Mesenchymal stem cell (in vitro differentiated cells and primary cell): Measurements from ENCODE around the gene SERINC2.

ENCODE experiments used
- DNase-seq: peaks from one replicate; pipeline ENCODE4 v3.0.0-alpha.2; 2013
- H2AFZ ChIP-seq: one replicate; pipeline ENCODE4 v1.6.1; 2013; ENCODE audit warnings: low read depth, mild to moderate bottlenecking, control low read depth, inconsistent platforms, low read length, moderate library complexity
- H2AK5ac ChIP-seq: 2 replicates; pipeline ENCODE4 v1.6.1; 2013; ENCODE audit warnings: low read length, moderate library complexity, mild to moderate bottlenecking, inconsistent platforms; ENCODE audit not compliant: severe bottlenecking
- H2BK120ac ChIP-seq: one replicate; pipeline ENCODE4 v1.6.1; 2013; ENCODE audit warnings: low read depth, mild to moderate bottlenecking, inconsistent platforms, low read length, moderate library complexity
- H2BK12ac ChIP-seq, 2 experiments: one replicate each; pipeline ENCODE4 v1.6.1; 2013; ENCODE audit warnings: inconsistent platforms in 2 of 2, low read length in 2 of 2, mild to moderate bottlenecking in 2 of 2, moderate library complexity in 2 of 2, control low read depth in 1 of 2
- H2BK15ac ChIP-seq: one replicate; pipeline ENCODE4 v1.6.1; 2013; ENCODE audit warnings: mild to moderate bottlenecking, low read depth, inconsistent platforms; ENCODE audit not compliant: poor library complexity, severe bottlenecking
- H2BK5ac ChIP-seq: 2 replicates; pipeline ENCODE4 v1.6.1; 2013; ENCODE audit warnings: low read depth, mild to moderate bottlenecking, low read length, control low read depth, inconsistent platforms; ENCODE audit not compliant: poor library complexity, severe bottlenecking
- H3K14ac ChIP-seq, 2 experiments: one replicate each; pipeline ENCODE4 v1.6.1; 2013; ENCODE audit warnings: inconsistent platforms in 2 of 2, low read length in 2 of 2, control low read depth in 1 of 2, mild to moderate bottlenecking in 1 of 2, moderate library complexity in 1 of 2
- H3K18ac ChIP-seq, 2 experiments: one replicate each; pipeline ENCODE4 v1.6.1; 2013; ENCODE audit warnings: inconsistent platforms in 2 of 2, low read length in 2 of 2, control low read depth in 1 of 2, low read depth in 1 of 2, mild to moderate bottlenecking in 1 of 2
- H3K23ac ChIP-seq, 2 experiments: one replicate each; pipeline ENCODE4 v1.6.1; 2013; ENCODE audit warnings: inconsistent platforms in 2 of 2, low read length in 2 of 2, mild to moderate bottlenecking in 2 of 2, moderate library complexity in 2 of 2, control low read depth in 1 of 2
- H3K27ac ChIP-seq: 2 replicates; pipeline ENCODE4 v1.5.1; 2013; ENCODE audit warnings: mild to moderate bottlenecking, moderate library complexity, low read length, control low read depth, inconsistent platforms; ENCODE audit not compliant: poor library complexity, severe bottlenecking
- H3K27me3 ChIP-seq, 2 experiments: 2 replicates each; pipeline versions ENCODE4 v1.6.1 to v1.7.0; 2013; ENCODE audit warnings: low read length in 2 of 2, mild to moderate bottlenecking in 2 of 2, moderate library complexity in 2 of 2, control low read depth in 1 of 2, inconsistent platforms in 1 of 2; ENCODE audit not compliant: control insufficient read depth in 1 of 2, insufficient read depth in 1 of 2
- H3K36me3 ChIP-seq, 2 experiments: 2 replicates each; pipeline versions ENCODE4 v1.6.1 to v1.7.0; 2013; ENCODE audit warnings: low read length in 2 of 2, control low read depth in 1 of 2, inconsistent platforms in 1 of 2, low read depth in 1 of 2, mild to moderate bottlenecking in 1 of 2; ENCODE audit not compliant: insufficient read depth in 2 of 2, control insufficient read depth in 1 of 2
- H3K4ac ChIP-seq, 2 experiments: one replicate each; pipeline ENCODE4 v1.6.1; 2013; ENCODE audit warnings: inconsistent platforms in 2 of 2, low read length in 2 of 2, mild to moderate bottlenecking in 2 of 2, moderate library complexity in 2 of 2, control low read depth in 1 of 2, low read depth in 1 of 2
- H3K4me1 ChIP-seq: 2 replicates; pipeline ENCODE4 v1.6.1; 2013; ENCODE audit warnings: low read depth, low read length, control low read depth; ENCODE audit not compliant: control insufficient read depth, insufficient read depth
- H3K4me2 ChIP-seq: 2 replicates; pipeline ENCODE4 v1.6.1; 2013; ENCODE audit warnings: low read length, mild to moderate bottlenecking, inconsistent platforms; ENCODE audit not compliant: poor library complexity, severe bottlenecking
- H3K4me3 ChIP-seq, 2 experiments: 2 replicates each; pipeline versions ENCODE4 v1.5.1 to v1.7.0; 2013; ENCODE audit warnings: low read length in 2 of 2, mild to moderate bottlenecking in 2 of 2, control low read depth in 1 of 2, low read depth in 1 of 2; ENCODE audit not compliant: insufficient read depth in 1 of 2
- H3K79me1 ChIP-seq: replicated peaks from 2 replicates; pipeline ENCODE4 v1.6.1; 2013; ENCODE audit warnings: mild to moderate bottlenecking, control low read depth, low read length, inconsistent platforms; ENCODE audit not compliant: poor library complexity, severe bottlenecking
- H3K9ac ChIP-seq: 2 replicates; pipeline ENCODE4 v1.7.0; 2013; ENCODE audit warnings: mild to moderate bottlenecking, low read length, moderate library complexity
- H3K9me3 ChIP-seq: 2 replicates; pipeline ENCODE4 v1.7.0; 2013; ENCODE audit warnings: mild to moderate bottlenecking, low read length; ENCODE audit not compliant: control insufficient read depth
- H4K8ac ChIP-seq: one replicate; pipeline ENCODE4 v1.6.1; 2013; ENCODE audit warnings: inconsistent platforms, mild to moderate bottlenecking, low read length, moderate library complexity
- H4K91ac ChIP-seq: one replicate; pipeline ENCODE4 v1.6.1; 2013; ENCODE audit warnings: mild to moderate bottlenecking, low read length, inconsistent platforms
- WGBS: methylation state at CpG from one replicate; pipeline ENCODE4 v1.1.7; 2013; ENCODE audit warnings: mixed read lengths; 5-methylcytosine and 5-hydroxymethylcytosine counted together

SERINC2 gene

GRCh38 chr1:31410871-31411270 lies 2.1 kb upstream of the SERINC2 start:
- 73% methylated on average over 4 of the region's 4 CpGs for WGBS
- Histone ChIP-seq H2BK12ac (no peak overlapping the region), H2BK15ac (no peak overlapping the region), H2BK120ac (no peak overlapping the region), H3K79me1 (no peaks in the 10 kb centered on the region), H2AK5ac (no peak overlapping the region), H3K14ac (no peak overlapping the region), H3K27me3 (peaks cover 11 to 26% of the 10 kb centered on the region in 2 experiments), H3K4me3 (no peak overlapping the region), H3K23ac (no peak overlapping the region), H3K4me1 (peaks cover 16% of the 10 kb centered on the region), H3K4me2 (no peak overlapping the region), H3K9me3 (no peaks in the 10 kb centered on the region), H3K9ac (no peak overlapping the region), H4K91ac (no peak overlapping the region), H3K18ac (no peak overlapping the region), H2AFZ (no peak overlapping the region), H4K8ac (no peak overlapping the region), H3K4ac (no peak overlapping the region), H3K27ac (no peak overlapping the region), H3K36me3 (no peaks in the 10 kb centered on the region), H2BK5ac (no peak overlapping the region)
- DNase-seq, result no peak

DNA sequence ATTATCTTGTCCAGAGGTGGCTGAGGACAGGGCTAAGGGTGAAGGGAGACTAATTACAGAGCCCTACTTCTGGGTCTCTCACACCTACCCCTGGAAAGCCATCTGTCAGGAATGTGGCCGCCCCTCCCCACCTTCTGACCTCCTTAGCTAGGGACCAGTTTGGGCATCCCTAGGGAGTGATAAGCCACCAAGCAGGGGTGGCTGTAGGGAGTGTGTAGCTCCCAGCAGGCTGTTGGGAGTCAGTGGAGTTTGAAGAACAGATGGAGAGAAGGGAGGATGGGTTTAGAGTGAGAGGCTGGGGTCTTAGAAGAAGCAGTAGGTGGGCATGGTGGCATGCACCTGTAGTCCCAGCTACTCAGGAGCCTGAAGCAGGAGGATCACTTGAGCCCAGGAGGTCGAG lies 808 bp upstream of the SERINC2 start:
- H3K36me3 ChIP-seq, result no peaks in the 10 kb centered on the region
- H3K4me2 ChIP-seq, result no peak overlapping the region
- H3K4me1 ChIP-seq, result peaks cover 21% of the 10 kb centered on the region
- no peak overlapping the region for H2AFZ ChIP-seq
- H4K8ac ChIP-seq, result no peak overlapping the region
- H3K18ac ChIP-seq, result no peak overlapping the region
- H3K9me3 ChIP-seq, result no peaks in the 10 kb centered on the region
- H3K4me3 ChIP-seq, result no peak overlapping the region
- H2BK120ac ChIP-seq, result no peak overlapping the region
- no peak for DNase-seq
- no peak overlapping the region for H3K4ac ChIP-seq
- WGBS, result 63% methylated on average over 1 of the region's 2 CpGs
- no peak overlapping the region for H4K91ac ChIP-seq
- H2BK12ac ChIP-seq, result no peak overlapping the region
- H3K27ac ChIP-seq, result no peak overlapping the region
- H3K23ac ChIP-seq, result no peak overlapping the region
- H2BK5ac ChIP-seq, result no peak overlapping the region
- no peaks in the 10 kb centered on the region for H3K79me1 ChIP-seq
- no peak overlapping the region for H3K9ac ChIP-seq
- H2AK5ac ChIP-seq, result no peak overlapping the region
- H3K14ac ChIP-seq, result no peak overlapping the region
- peaks cover 11 to 26% of the 10 kb centered on the region in 2 experiments for H3K27me3 ChIP-seq
- H2BK15ac ChIP-seq, result no peak overlapping the region

- no peak overlapping the region for H2BK5ac ChIP-seq
- peak overlapping the region; percentile 2 for H4K91ac ChIP-seq
- WGBS, result under 1% methylated on average over 54 of the region's 54 CpGs
- peak overlapping the region; percentile 26 for H2BK15ac ChIP-seq
- H3K36me3 ChIP-seq, result no peaks in the 10 kb centered on the region
- no peaks in the 10 kb centered on the region for H3K9me3 ChIP-seq
- H2BK12ac ChIP-seq, result peak overlapping the region in 1 of 2 experiments; percentile 60
- DNase-seq, result peak; percentile 59
- H3K4me2 ChIP-seq, result peak overlapping the region; percentile 93
- peak overlapping the region; percentile 81 for H2BK120ac ChIP-seq
- H3K23ac ChIP-seq, result no peak overlapping the region
- peak overlapping the region; percentile 8 for H4K8ac ChIP-seq
- H2AFZ ChIP-seq, result peak overlapping the region; percentile 63
- peaks cover 11 to 26% of the 10 kb centered on the region in 2 experiments for H3K27me3 ChIP-seq
- H3K4me3 ChIP-seq, result peak overlapping the region; percentile 63 to 88
- no peak overlapping the region for H3K27ac ChIP-seq
- peak overlapping the region; percentile 84 for H3K9ac ChIP-seq
- H3K79me1 ChIP-seq, result no peaks in the 10 kb centered on the region
- H3K4ac ChIP-seq, result peak overlapping the region; percentile 40 to 71
- H3K14ac ChIP-seq, result peak overlapping the region in 1 of 2 experiments; percentile 87
- H3K4me1 ChIP-seq, result peaks cover 21% of the 10 kb centered on the region
- H2AK5ac ChIP-seq, result no peak overlapping the region
- H3K18ac ChIP-seq, result peak overlapping the region; percentile 65 to 75
Measured at GRCh38 chr1:31413405-31414001, 490 bp downstream of the SERINC2 start.

- no peak overlapping the region for H3K4me2 ChIP-seq
- H3K79me1 ChIP-seq, result no peaks in the 10 kb centered on the region
- H3K18ac ChIP-seq, result no peak overlapping the region
- no peak overlapping the region for H3K14ac ChIP-seq
- H4K91ac ChIP-seq, result no peak overlapping the region
- no peak overlapping the region for H2BK15ac ChIP-seq
- 100% methylated on average over 4 of the region's 4 CpGs for WGBS
- H2BK12ac ChIP-seq, result no peak overlapping the region
- DNase-seq, result no peak
- no peak overlapping the region for H4K8ac ChIP-seq
- no peak overlapping the region for H3K4ac ChIP-seq
- peaks cover 8 to 26% of the 10 kb centered on the region in 2 experiments for H3K27me3 ChIP-seq
- no peak overlapping the region for H3K23ac ChIP-seq
- H3K9me3 ChIP-seq, result no peaks in the 10 kb centered on the region
- no peak overlapping the region for H3K9ac ChIP-seq
- H2AK5ac ChIP-seq, result no peak overlapping the region
- H2AFZ ChIP-seq, result no peak overlapping the region
- H3K4me1 ChIP-seq, result peaks cover 20% of the 10 kb centered on the region
- H3K4me3 ChIP-seq, result peak overlapping the region in 1 of 2 experiments; percentile 88
- no peak overlapping the region for H3K27ac ChIP-seq
- H2BK120ac ChIP-seq, result no peak overlapping the region
- H3K36me3 ChIP-seq, result no peaks in the 10 kb centered on the region
- H2BK5ac ChIP-seq, result no peak overlapping the region
Measured at GRCh38 chr1:31414980-31415370, 2.0 kb downstream of the SERINC2 start.
